ENCODE results near the gene SCN9A.

GRCh38 chr2:166170356-166170755 lies 205.4 kb downstream of the SCN9A start:
- no peak for TF ChIP-seq CTCF (IDR thresholded peaks at IDR 0.05; ENCODE audit: low read length)
- no peak for TF ChIP-seq EZH2 (IDR thresholded peaks at IDR 0.05; ENCODE audit: borderline replicate concordance, low read length)
